Mucosa of rectum (tissue), 2 donors: ENCODE data around the gene SFXN5.

ENCODE experiments used
- H3K27ac ChIP-seq, 2 donors: one replicate each; pipeline ENCODE4 v1.7.0; 2013; ENCODE audit warnings: inconsistent platforms in 2 of 2, low read depth in 2 of 2, low read length in 2 of 2
- H3K27me3 ChIP-seq, 2 donors: one replicate each; pipeline ENCODE4 v1.7.0; 2013; ENCODE audit warnings: low read length in 2 of 2; ENCODE audit not compliant: control insufficient read depth in 2 of 2, insufficient read depth in 2 of 2
- H3K36me3 ChIP-seq, 2 donors: one replicate each; pipeline ENCODE4 v1.7.0; 2013; ENCODE audit warnings: low read length in 2 of 2; ENCODE audit not compliant: control insufficient read depth in 2 of 2, insufficient read depth in 2 of 2
- H3K4me1 ChIP-seq, 2 donors: one replicate each; pipeline ENCODE4 v1.7.0; 2013; ENCODE audit warnings: low read length in 2 of 2, mild to moderate bottlenecking in 1 of 2; ENCODE audit not compliant: control insufficient read depth in 2 of 2, insufficient read depth in 2 of 2
- H3K4me3 ChIP-seq, 2 donors: one replicate each; pipeline ENCODE4 v1.7.0; 2013; ENCODE audit warnings: low read length in 2 of 2
- H3K9ac ChIP-seq, 2 donors: one replicate each; pipeline ENCODE4 v1.7.0; 2013; ENCODE audit warnings: low read length in 2 of 2, low read depth in 1 of 2, mild to moderate bottlenecking in 1 of 2
- H3K9me3 ChIP-seq, 2 donors: one replicate each; pipeline ENCODE4 v1.7.0; 2013; ENCODE audit warnings: low read length in 2 of 2; ENCODE audit not compliant: control insufficient read depth in 2 of 2
- donor health status: healthy.
- donor health status: Normal muscosa, but diverticular disease.

SFXN5 gene

GRCh38 chr2:73078457-73079411, 7.2 kb upstream of the SFXN5 start:
- no peaks in the 10 kb centered on the region for H3K27me3 ChIP-seq
- H3K4me3 ChIP-seq: no peak overlapping the region
- no peak overlapping the region for H3K9ac ChIP-seq
- no peaks in the 10 kb centered on the region for H3K9me3 ChIP-seq
- H3K4me1 ChIP-seq: no peaks in the 10 kb centered on the region
- peaks cover 2 to 4% of the 10 kb centered on the region in 2 donors for H3K36me3 ChIP-seq
- H3K27ac ChIP-seq: no peak overlapping the region

- Histone ChIP-seq H3K9me3 (no peaks in the 10 kb centered on the region), H3K9ac (no peak overlapping the region)
These were observed 5.9 kb upstream of the SFXN5 start for GRCh38 chr2:73077424-73077795.

GRCh38 chr2:73076701-73077423, 5.3 kb upstream of the SFXN5 start:
- H3K27ac ChIP-seq: no peak overlapping the region
- no peak overlapping the region for H3K9ac ChIP-seq

More at GRCh38 chr2:73077424-73077795, 5.9 kb upstream of the SFXN5 start:
- Histone ChIP-seq H3K4me3 (no peak overlapping the region), H3K4me1 (peaks cover 0 to 1% of the 10 kb centered on the region in 2 donors), H3K27ac (no peak overlapping the region), H3K36me3 (peaks cover 0 to 4% of the 10 kb centered on the region in 2 donors), H3K27me3 (no peaks in the 10 kb centered on the region)

GRCh38 chr2:73075477-73076373, 4.2 kb upstream of the SFXN5 start:
- no peaks in the 10 kb centered on the region for H3K27me3 ChIP-seq
- H3K27ac ChIP-seq: no peak overlapping the region
- peaks cover 0 to 4% of the 10 kb centered on the region in 2 donors for H3K36me3 ChIP-seq
- no peak overlapping the region for H3K9ac ChIP-seq
- peaks cover 3 to 6% of the 10 kb centered on the region in 2 donors for H3K4me1 ChIP-seq
- H3K9me3 ChIP-seq: no peaks in the 10 kb centered on the region
- no peak overlapping the region for H3K4me3 ChIP-seq

More at GRCh38 chr2:73076701-73077423, 5.3 kb upstream of the SFXN5 start:
- H3K4me3 ChIP-seq: no peak overlapping the region
- no peaks in the 10 kb centered on the region for H3K9me3 ChIP-seq
- peaks cover 3 to 4% of the 10 kb centered on the region in 2 donors for H3K4me1 ChIP-seq
- H3K36me3 ChIP-seq: peaks cover 0 to 4% of the 10 kb centered on the region in 2 donors
- no peaks in the 10 kb centered on the region for H3K27me3 ChIP-seq

GRCh38 chr2:73074110-73075069, 2.9 kb upstream of the SFXN5 start:
- no peak overlapping the region for H3K4me3 ChIP-seq
- no peak overlapping the region for H3K27ac ChIP-seq
- H3K9me3 ChIP-seq: no peaks in the 10 kb centered on the region
- peaks cover 11 to 12% of the 10 kb centered on the region in 2 donors for H3K4me1 ChIP-seq
- H3K36me3 ChIP-seq: peaks cover 0 to 3% of the 10 kb centered on the region in 2 donors
- H3K9ac ChIP-seq: no peak overlapping the region
- H3K27me3 ChIP-seq: no peaks in the 10 kb centered on the region

- H3K36me3 ChIP-seq: no peaks in the 10 kb centered on the region
- H3K9me3 ChIP-seq: no peaks in the 10 kb centered on the region
- H3K4me3 ChIP-seq: peak overlapping the region; percentile 87 to 99
- H3K27me3 ChIP-seq: no peaks in the 10 kb centered on the region
- peak overlapping the region in 1 of 2 donors; percentile 96 for H3K27ac ChIP-seq
- H3K9ac ChIP-seq: peak overlapping the region; percentile 84 to 93
- peaks cover 12% of the 10 kb centered on the region in 2 donors for H3K4me1 ChIP-seq
These were observed 904 bp upstream of the SFXN5 start for GRCh38 chr2:73072416-73072815.

GRCh38 chr2:73072129-73072395, 550 bp upstream of the SFXN5 start:
- peaks cover 12% of the 10 kb centered on the region in 2 donors for H3K4me1 ChIP-seq
- H3K9me3 ChIP-seq: no peaks in the 10 kb centered on the region
- peak overlapping the region; percentile 93 to 96 for H3K27ac ChIP-seq
- no peaks in the 10 kb centered on the region for H3K27me3 ChIP-seq
- peak overlapping the region; percentile 87 to 99 for H3K4me3 ChIP-seq
- no peaks in the 10 kb centered on the region for H3K36me3 ChIP-seq
- H3K9ac ChIP-seq: peak overlapping the region; percentile 84 to 93

- Histone ChIP-seq H3K4me1 (peaks cover 12% of the 10 kb centered on the region in 2 donors), H3K27ac (peak overlapping the region; percentile 93 to 96), H3K36me3 (no peaks in the 10 kb centered on the region), H3K9ac (peak overlapping the region; percentile 81 to 93), H3K27me3 (no peaks in the 10 kb centered on the region), H3K4me3 (peak overlapping the region; percentile 87 to 99), H3K9me3 (no peaks in the 10 kb centered on the region)
These were observed 711 bp downstream of the SFXN5 start for GRCh38 chr2:73070643-73071359.
